IPS-18c (cell line): ENCODE measurements around the gene SLC23A2.
"Not testable (repeated sequence)": the region's sequence is repeated elsewhere in the genome, so short reads cannot be mapped to it uniquely, and the experiment has no call there.

Source experiments
- H3K4me3 ChIP-seq: 2 replicates; pipeline ENCODE4 v1.7.0; 2013; ENCODE audit warnings: low read depth, mild to moderate bottlenecking, low read length, moderate library complexity; ENCODE audit not compliant: insufficient read depth
- H3K9me3 ChIP-seq: one replicate; pipeline ENCODE4 v1.6.1; 2013; ENCODE audit warnings: mild to moderate bottlenecking, low read length, moderate library complexity; ENCODE audit not compliant: control insufficient read depth, insufficient read depth

Gene SLC23A2

DNA sequence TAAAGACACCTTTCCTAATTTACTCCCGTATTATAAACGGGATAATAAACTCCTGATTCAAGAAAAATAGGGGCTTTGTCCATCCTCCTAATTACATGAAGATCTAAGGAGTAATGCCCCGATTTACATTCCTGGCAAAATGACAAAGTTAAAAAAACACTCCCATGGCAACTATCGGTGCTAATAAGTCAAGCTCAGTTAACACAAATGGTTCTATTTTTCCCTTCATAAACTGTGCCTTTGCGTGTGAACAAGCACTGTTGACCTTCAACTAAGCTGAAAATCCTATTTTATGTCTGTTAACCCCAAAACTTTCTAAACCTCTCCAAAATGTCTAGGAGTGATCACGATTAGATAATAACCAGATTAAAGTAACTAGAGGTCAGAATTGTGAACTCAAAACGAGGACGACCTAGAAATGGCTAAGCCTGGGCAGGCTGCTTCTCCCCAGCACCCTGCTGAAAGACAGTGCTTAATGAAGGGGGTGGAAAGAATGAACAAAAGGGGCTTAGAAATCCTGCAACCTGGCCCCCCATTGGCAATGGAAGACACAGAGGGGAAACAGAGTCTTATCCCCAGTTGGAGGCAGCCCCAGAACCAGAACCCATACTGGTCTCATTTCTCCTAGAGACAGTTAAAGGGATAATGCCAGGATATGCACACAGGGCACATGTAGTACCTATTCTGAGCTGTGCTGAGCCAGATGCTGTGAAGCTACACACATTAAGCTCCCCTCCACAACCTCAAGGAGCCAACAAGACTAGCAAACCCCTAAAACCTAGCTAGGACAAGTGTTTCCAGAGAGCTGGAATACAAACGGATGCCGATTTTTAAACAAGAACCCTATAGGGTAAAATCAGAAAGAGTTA is 23.0 kb downstream of the SLC23A2 start:
- Histone ChIP-seq H3K4me3 (no peak overlapping the region), H3K9me3 (no peaks in the 10 kb centered on the region)

DNA sequence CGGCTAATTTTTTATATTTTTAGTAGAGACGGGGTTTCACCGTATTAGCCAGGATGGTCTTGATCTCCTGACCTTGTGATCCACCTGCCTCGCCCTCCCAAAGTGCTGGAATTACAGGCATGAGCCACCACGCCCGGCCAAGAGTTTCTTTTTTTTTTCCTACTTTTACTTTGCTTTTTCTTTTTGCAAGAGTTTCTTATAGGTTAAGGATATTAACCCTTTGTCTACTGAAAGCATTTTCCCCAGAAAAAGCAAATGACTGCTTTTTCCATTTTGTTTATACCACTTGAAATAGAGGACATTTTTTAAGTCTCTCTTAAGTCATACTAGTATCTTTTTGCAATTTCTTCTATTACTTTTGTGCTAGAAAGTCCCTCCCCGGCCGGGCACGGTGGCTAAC is 25.3 kb downstream of the SLC23A2 start:
- H3K9me3 ChIP-seq, H3K4me3 ChIP-seq: not testable (repeated sequence)

DNA sequence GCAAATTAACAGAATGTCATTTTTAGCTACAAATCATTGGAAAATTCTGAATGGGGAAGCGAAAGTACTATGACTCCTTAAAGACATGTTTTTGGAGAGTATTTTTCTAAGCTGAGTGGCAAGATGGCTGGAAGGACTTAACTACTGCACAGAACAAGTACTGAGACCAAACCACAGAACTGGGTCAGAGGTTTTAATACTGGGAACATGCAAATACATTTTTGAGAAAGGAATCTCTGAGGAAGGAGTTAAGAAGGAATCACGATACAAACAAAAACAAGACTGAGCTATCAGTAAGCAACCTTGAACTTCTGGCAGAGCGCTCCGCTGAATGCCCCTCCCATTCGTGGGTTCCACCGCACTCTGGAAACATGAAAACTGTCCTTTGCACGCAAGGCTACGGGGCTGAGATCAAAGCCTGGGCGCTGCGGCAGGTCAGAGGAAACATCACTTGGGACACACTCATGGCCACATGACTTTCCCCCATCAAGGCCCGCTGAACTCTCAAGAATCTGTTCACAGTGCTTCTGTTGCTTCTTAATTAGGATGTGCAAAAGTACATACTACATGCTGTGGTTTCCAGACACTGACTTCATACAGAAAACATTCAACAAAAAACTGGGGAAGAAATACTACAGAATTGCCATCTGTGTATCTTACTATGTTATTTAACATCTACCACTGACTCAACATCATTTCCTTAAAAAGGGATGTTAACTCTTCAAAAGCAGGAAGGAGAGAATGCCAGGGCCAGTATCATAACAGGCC is 27.8 kb downstream of the SLC23A2 start:
- no peaks in the 10 kb centered on the region for H3K9me3 ChIP-seq

DNA sequence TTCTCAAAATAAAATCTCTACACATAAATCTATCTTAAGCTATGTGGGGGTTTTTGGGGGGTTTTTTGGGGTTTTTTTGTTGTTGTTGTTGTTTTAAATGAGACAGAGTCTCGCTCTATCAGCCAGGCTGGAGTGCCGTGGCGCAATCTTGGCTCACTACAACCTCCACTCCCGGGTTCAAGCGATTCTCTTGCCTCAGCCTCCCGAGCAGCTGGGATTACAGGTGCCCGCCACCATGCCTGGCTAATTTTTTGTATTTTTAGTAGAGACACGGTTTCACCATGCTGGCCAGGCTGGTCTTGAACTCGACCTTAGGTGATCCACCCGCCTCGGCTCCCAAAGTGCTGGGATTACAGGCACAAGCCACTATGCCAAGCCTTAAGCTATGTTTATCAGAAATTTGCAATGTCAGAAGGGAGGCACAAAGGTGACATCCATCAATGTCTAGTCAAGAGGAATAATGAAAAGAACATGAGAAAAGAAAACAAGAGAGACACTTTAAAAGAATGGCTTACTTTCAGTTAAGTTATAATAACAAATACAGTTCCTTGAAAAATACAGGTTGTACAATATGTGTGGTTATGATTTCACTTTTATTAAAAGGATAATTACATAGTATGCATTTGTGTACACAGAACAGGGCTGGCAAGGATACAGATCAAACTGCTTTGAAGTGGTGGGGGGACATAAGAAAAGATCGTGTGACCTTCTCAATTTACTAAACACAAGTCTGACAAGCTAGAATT is 28.6 kb downstream of the SLC23A2 start:
- H3K4me3 ChIP-seq = no peak overlapping the region
- no peaks in the 10 kb centered on the region for H3K9me3 ChIP-seq

More for the DNA sequence above, 27.8 kb downstream of the SLC23A2 start:
- H3K4me3 ChIP-seq = no peak overlapping the region

DNA sequence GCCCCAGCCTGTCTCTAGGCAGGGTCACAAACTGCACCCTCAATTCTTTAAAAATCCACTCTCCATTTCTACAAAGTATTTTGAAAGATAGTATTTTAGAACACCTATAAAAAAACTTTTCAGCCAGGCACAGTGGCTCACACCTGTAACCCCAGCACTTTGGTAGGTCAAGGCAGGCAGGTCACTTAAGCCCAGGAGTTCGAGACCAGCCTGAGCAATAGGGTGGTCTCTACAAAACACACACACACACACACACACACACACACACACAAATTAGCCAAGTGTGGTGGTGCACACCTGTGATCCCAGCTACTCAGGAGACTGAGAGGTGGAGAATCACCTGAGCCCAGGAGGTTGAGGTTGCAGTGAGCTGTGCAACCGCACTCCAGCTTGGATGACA is 30.2 kb downstream of the SLC23A2 start:
- Histone ChIP-seq H3K4me3 (no peak overlapping the region), H3K9me3 (no peaks in the 10 kb centered on the region)

DNA sequence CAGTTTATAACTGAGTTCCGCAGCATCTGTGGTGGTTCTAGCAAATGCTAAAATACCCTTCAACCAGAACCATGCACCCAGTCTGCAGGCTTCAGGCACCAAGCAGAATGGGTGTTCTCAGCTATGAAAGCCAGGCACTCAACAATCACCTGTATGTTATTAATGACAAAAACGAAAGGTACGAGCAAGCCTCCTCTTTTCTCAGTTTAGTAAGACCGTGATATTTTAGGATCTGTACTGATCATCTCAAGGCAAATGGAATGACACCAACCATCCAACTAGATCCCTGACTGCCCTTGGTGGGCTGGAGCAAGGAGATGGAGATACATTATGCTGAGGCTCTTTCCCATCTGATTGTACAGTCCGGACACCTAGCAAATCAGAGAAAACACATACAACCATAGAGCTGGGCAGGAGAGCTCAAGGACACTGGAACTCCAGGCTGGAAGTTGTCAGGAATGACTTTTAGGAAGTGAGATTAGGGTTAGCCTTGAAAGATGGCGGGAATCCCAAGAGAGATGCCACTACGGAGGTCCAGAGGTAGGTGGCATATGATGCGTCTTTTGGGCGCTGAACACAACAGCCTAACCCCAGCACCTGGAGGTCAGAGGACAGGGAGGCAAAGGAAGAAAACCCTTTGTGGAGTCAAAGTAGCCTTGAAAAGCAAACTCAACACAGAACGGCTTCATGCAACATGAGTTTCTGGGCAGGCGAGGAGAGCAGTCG is 33.4 kb downstream of the SLC23A2 start:
- no peak overlapping the region for H3K4me3 ChIP-seq
- H3K9me3 ChIP-seq = no peaks in the 10 kb centered on the region

DNA sequence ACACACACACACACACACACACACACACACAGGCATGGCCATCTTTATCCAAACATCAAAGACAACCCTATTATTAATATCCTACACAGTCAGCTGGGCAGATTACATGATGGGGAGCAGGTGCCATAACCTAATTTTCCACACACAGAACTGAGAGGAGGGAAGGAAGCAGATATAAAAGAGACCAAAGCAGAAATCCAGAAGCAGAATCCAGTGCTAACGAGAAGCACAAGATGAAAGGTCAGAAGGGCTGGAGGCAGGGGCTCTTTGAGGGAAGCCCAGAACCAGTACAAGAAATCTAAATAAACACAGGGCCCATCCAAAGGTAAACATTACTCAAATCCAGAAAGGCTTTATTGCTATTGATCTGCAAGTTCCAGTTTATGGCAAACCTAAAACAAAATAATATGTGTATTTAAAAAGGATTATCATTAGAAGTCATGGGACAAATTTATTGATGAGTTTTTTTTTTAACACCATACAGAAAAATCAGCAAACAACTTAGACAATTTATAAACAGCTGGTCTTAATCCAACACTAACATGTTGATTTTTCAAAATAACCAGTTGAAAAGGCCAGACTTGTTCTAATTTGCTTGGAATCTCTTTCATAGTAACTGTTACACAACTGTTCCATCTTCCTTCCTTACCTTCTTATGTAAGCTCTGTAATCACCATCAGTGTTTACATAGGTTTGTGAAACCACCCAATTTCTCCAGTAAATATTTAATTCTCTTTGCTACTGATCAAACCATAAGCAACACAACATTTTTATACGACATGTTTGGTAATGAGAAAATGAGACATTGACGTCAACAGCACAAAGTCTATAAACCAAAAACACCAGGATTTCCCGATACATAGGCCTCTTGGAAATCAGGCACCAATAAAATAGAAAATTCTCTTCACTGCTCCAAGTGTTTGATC is 34.2 kb downstream of the SLC23A2 start:
- Histone ChIP-seq H3K9me3 (no peaks in the 10 kb centered on the region), H3K4me3 (no peak overlapping the region)

DNA sequence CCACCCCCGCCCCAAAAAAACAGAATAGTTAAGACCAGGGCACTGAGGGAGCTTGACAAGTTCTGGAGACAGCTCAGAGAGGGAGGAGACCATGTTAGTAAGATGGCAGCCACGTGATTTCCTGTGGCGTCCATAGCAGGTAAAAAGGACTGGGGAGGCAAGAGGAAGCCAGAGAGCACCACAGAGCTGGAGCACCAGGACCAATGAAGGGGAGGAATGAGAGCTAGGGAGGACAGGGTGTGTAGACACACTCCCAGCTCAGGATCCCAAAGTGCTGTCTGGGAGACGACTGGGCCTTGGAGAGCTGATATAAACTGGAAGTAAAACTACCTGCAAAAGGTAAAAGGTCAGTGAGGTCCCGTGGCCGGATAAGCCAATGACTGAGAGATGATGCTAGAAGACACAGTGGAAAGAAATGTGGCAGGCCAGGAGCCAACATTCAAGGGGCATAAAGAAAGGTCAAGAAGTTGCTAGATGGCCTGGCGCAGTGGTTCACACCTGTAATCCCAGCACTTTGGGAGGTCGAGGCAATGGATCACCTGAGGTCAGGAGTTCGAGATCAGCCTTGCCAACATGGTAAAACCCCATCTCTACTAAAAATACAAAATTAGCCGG is 39.0 kb downstream of the SLC23A2 start:
- Histone ChIP-seq H3K9me3 (no peaks in the 10 kb centered on the region), H3K4me3 (no peak overlapping the region)

DNA sequence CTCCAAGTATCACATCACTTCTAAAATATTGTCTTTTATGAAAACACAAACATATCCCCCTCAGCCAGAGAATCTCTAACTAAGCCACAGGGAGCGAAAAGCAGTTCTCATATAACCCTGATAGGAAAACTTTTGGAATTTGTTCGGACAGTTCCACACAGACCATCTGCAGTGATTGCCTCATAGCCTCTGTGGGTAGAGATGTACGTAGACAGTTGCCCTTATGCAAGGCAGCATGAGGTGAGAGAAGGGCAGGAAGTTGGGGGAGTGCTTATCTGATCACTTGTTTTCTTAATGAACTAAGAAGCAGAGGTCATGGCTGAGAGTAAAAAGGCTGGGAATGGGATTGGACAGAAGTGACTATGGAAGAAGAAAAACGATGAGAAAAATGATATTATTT is 39.6 kb downstream of the SLC23A2 start:
- H3K9me3 ChIP-seq = no peaks in the 10 kb centered on the region
- H3K4me3 ChIP-seq = no peak overlapping the region

DNA sequence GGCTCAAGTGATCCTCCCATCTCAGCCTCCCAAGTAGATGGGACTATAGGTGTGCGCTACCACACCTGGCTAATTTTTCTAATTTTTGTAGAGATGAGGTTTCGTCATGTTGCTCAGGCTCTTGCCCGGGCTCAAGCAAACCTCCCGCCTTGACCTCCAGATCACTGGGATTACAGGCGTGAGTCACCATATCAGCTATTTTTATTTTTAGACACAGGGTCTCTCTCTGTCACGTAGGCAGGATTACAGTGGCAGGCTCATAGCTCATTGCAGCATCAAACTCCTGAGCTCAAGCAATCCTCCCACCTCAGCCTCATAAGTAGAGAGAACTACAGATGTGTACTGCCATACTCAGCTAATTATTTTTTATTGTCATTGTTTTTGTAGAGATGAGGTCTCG is 41.7 kb downstream of the SLC23A2 start:
- no peaks in the 10 kb centered on the region for H3K9me3 ChIP-seq
- H3K4me3 ChIP-seq = no peak overlapping the region

DNA sequence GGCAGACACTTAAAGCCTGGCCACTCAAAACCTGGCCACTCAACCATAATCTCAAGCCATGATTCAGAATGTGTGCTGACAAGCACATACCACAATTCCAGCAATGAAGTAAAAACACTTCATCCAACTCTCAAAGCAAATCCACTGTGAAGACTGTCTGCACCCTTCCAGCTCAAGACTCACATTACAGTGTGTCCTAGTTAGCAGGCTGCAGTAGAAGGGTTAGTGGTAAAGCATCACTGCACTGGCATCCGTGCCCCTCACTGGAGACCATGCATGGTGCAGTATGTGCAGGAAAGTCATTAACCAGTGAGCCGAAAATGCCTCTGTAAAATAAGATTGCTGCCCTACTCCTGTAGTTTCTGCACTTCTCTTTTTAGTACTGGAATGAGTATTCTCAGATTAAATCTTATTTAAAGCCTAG is 43.4 kb downstream of the SLC23A2 start:
- no peak overlapping the region for H3K4me3 ChIP-seq
- H3K9me3 ChIP-seq = peaks cover 2% of the 10 kb centered on the region

DNA sequence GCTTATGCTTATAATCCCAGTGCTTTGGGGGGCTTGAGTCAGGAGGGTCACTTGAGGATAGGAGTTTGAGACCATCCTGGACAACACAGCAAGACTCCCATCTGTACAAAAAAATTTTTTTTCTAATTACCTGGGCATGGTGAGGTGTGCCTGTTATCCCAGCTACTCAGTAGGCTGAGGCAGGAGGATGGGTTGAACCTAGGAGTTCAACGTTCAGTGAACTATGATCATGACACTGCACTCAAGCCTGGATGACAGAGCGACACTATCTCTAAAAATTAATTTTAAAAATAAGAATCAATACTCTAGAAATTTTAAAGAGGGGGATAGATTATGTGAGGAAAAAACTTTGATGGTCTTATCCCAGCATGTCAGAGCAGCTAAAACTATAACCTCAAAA is 44.1 kb downstream of the SLC23A2 start:
- Histone ChIP-seq H3K4me3 (no peak overlapping the region), H3K9me3 (peaks cover 2% of the 10 kb centered on the region)

DNA sequence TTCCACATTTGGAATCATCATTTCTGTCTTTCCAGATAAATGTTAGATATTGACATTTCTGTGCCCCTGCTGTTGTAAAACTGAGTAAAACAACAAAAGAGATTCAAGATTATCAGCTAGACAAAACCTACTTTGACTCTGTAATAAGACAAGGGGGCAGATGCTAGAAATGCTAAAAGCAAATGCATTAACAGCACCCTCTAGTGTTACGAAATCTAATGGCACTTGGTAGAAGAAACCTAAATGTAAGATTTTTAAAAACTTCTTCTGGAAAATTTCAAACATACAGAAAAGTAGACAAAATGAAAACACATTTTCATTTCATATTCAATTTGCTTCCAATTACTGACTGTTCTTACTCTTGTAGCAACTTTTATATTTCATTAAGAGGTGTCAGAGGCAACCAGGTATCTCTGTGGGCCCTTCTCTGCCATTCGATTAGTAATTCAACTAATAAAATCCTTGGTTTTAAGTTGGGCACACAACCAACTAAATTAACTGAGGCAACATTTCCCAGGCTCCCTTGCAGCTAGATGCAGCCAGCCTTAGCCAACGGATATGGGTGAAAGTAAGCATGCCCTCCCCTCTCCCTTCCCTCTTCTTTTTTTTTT is 45.0 kb downstream of the SLC23A2 start:
- peaks cover 2% of the 10 kb centered on the region for H3K9me3 ChIP-seq
- H3K4me3 ChIP-seq = no peak overlapping the region

DNA sequence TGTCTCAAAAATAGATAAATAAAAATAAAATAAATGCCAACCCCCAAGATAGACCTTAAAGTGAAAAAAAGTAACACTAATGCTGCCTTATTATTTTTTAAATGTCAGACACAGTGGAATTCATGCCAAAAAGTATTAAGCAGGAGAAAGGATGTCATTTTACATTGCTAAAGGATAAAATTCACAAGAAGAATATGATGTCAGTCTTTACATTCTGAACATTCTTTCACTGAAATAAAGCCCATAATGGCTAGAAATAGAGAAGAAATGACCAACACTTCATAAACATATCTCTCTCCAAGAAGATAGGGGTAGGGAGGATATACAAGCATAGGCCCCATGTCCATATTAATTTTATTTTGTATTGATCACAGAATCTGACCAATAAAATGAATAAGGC is 47.4 kb downstream of the SLC23A2 start:
- Histone ChIP-seq H3K4me3 (no peak overlapping the region), H3K9me3 (peaks cover 2% of the 10 kb centered on the region)

DNA sequence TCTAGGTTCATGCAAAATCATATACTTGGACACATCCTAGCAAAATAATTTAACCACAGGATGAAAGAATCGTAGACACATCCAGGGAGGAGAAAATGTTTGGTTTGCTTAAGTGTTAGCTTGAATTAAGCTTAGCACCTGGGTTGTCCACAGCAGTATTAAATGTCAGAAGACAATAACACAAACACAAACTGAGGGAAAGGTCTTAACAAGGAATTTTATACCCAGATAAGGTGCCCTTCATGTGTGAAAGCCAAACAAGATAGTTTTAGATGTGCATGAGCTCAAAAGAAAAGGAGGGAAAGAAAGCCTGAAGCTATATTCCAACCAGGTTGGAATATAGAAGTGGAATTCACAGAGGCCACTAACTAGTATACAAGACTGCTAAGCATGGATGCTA is 49.1 kb downstream of the SLC23A2 start:
- Histone ChIP-seq H3K9me3 (peaks cover 2% of the 10 kb centered on the region), H3K4me3 (no peak overlapping the region)
